Esophagus squamous epithelium (tissue), 5 donors: ENCODE data around the gene CTSH. TPM values are rescaled to one million over a fixed set of nuclear protein-coding genes. Genes with fewer than 3 reads are reported as not detected.

Source experiments
- DNase-seq: peaks from one replicate; lab custom pipeline; 2025; lab: John Stamatoyannopoulos, UW
- H3K27ac ChIP-seq, 4 donors: fragments of 200-600 bp; sonication (generic); one replicate each; pipeline ENCODE4 v1.5.1; 2016 to 2019; ENCODE audit warnings: mild to moderate bottlenecking in 1 of 4
- H3K27me3 ChIP-seq, 4 donors: fragments of 200-600 bp; sonication (generic); 1 replicate in 3 of 4; 2 replicates in 1 of 4; pipeline versions ENCODE4 v1.5.1 to v1.6.0; 2017 to 2021; ENCODE audit warnings: antibody characterized with exemption in 1 of 4
- H3K36me3 ChIP-seq, 3 donors: fragments of 200-600 bp; sonication (generic); one replicate each; pipeline ENCODE4 v1.5.1; 2016 to 2019
- H3K4me1 ChIP-seq, 3 donors: fragments of 200-600 bp; sonication (generic); one replicate each; pipeline ENCODE4 v1.5.1; 2017 to 2019
- H3K4me3 ChIP-seq, 4 donors: fragments of 200-600 bp; sonication (generic); 1 replicate in 3 of 4; 2 replicates in 1 of 4; pipeline ENCODE4 v1.5.1; 2016 to 2019; ENCODE audit warnings: mild to moderate bottlenecking in 2 of 4, moderate library complexity in 1 of 4
- H3K9me3 ChIP-seq, 3 donors: fragments of 200-600 bp; sonication (generic); one replicate each; pipeline ENCODE4 v1.5.1; 2016 to 2019
- CTCF ChIP-seq, 6 experiments: fragments of 450-650 bp in 4 of 6; fragments of 200-600 bp in 2 of 6; sonication (generic) in 2 of 6; IDR thresholded peaks; one replicate each; pipeline ENCODE4 v1.5.1; 2016 to 2019; ENCODE audit warnings: antibody characterized with exemption in 6 of 6, mild to moderate bottlenecking in 4 of 6, moderate library complexity in 4 of 6
- POLR2A ChIP-seq, 4 donors: fragments of 450-650 bp; IDR thresholded peaks; one replicate each; pipeline ENCODE4 v1.6.1; 2017; ENCODE audit warnings: antibody characterized with exemption in 4 of 4, mild to moderate bottlenecking in 4 of 4, moderate library complexity in 3 of 4
- WGBS, 2 donors: methylation state at CpG; one replicate each; pipeline ENCODE4 v1.1.5; 2018; 5-methylcytosine and 5-hydroxymethylcytosine counted together
- intact Hi-C: fragments of 100-400 bp; cut with DNase I; formaldehyde crosslinking; loops from one replicate; pipeline ENCODE4 v1.15.0; 2022
- total RNA-seq, 4 donors: library from RNA; depleted of rRNA; stranded (reverse); fragments of >200 nt; gene quantifications; one replicate each; pipeline ENCODE4 v1.1.0, GENCODE V29; 2016
- donor health status: DM: yes; HTN: yes; CAD: no.

Gene CTSH
- total RNA-seq, 4 donors from 2014 or later: 19.7 to 115 (median 69.6) TPM

GRCh38 chr15:78925956-78926743 is 18.7 kb downstream of the CTSH start:
- H3K9me3 ChIP-seq: no peaks in the 10 kb centered on the region
- DNase-seq: no peak
- TF ChIP-seq POLR2A (IDR thresholded peaks at IDR 0.05) (no peak), CTCF (IDR thresholded peaks at IDR 0.05) (no peak)
- no peak overlapping the region for H3K27ac ChIP-seq
- intact Hi-C loops: no loop called here
- H3K27me3 ChIP-seq: no peaks in the 10 kb centered on the region
- peaks cover 0 to 39% (median 10%) of the 10 kb centered on the region in 3 donors for H3K4me1 ChIP-seq
- WGBS, 2 donors: 77 to 90% methylated on average over 2 to 3 of the region's 5 CpGs
- peaks cover 18 to 70% (median 24%) of the 10 kb centered on the region in 3 donors for H3K36me3 ChIP-seq
- no peak overlapping the region for H3K4me3 ChIP-seq

GRCh38 chr15:78925076-78925624 is 19.7 kb downstream of the CTSH start:
- TF ChIP-seq CTCF (IDR thresholded peaks at IDR 0.05): no peak
- no peak for TF ChIP-seq POLR2A (IDR thresholded peaks at IDR 0.05)
- Histone ChIP-seq H3K36me3 (peaks cover 20 to 80% (median 24%) of the 10 kb centered on the region in 3 donors), H3K4me1 (peaks cover 0 to 29% (median 0%) of the 10 kb centered on the region in 3 donors), H3K27me3 (no peaks in the 10 kb centered on the region), H3K9me3 (no peaks in the 10 kb centered on the region), H3K27ac (no peak overlapping the region), H3K4me3 (no peak overlapping the region)
- intact Hi-C loops: no loop called here
- no peak for DNase-seq
- WGBS, 2 donors: 71 to 89% methylated on average over 3 to 5 of the region's 10 CpGs

GRCh38 chr15:78923480-78924360 is 21.1 kb downstream of the CTSH start:
- intact Hi-C loops: no loop called here
- Histone ChIP-seq H3K27ac (no peak overlapping the region), H3K9me3 (no peaks in the 10 kb centered on the region), H3K4me1 (peaks cover 0 to 20% (median 0%) of the 10 kb centered on the region in 3 donors), H3K4me3 (no peak overlapping the region), H3K27me3 (no peaks in the 10 kb centered on the region), H3K36me3 (peaks cover 20 to 95% (median 24%) of the 10 kb centered on the region in 3 donors)
- TF ChIP-seq CTCF (IDR thresholded peaks at IDR 0.05) (no peak), POLR2A (IDR thresholded peaks at IDR 0.05) (no peak)
- WGBS, 2 donors: 86 to 88% methylated on average over 10 to 12 of the region's 18 CpGs
- no peak for DNase-seq

- no peak for DNase-seq
- no peaks in the 10 kb centered on the region for H3K9me3 ChIP-seq
- no peak for TF ChIP-seq POLR2A (IDR thresholded peaks at IDR 0.05)
- TF ChIP-seq CTCF (IDR thresholded peaks at IDR 0.05): no peak
- peak overlapping the region in 1 of 4 donors; percentile 17 for H3K27ac ChIP-seq
- peaks cover 20 to 100% (median 24%) of the 10 kb centered on the region in 3 donors for H3K36me3 ChIP-seq
- no peak overlapping the region for H3K4me3 ChIP-seq
- H3K4me1 ChIP-seq: peaks cover 0 to 20% (median 0%) of the 10 kb centered on the region in 3 donors
- WGBS, 2 donors: 75 to 79% methylated on average over 7 of the region's 7 CpGs
- H3K27me3 ChIP-seq: no peaks in the 10 kb centered on the region
- intact Hi-C loops: no loop called here
Measured at GRCh38 chr15:78923015-78923414, 21.8 kb downstream of the CTSH start.
